ENCODE data around the gene TMPRSS5.

- TF ChIP-seq SIX5 (IDR thresholded peaks at IDR 0.05; ENCODE audit: low read depth, low read length) (no peak), JUND (IDR thresholded peaks at IDR 0.05; ENCODE audit: low read length) (no peak)
These were observed 56.8 kb downstream of the TMPRSS5 start for GRCh38 chr11:113649311-113649710.
